Daoy (cell line): ENCODE data around the gene FAM171A1. TPM values are rescaled to one million over a fixed set of nuclear protein-coding genes. Genes with fewer than 3 reads are reported as not detected.
A peak's percentile ranks its signal among the peaks of the same experiment; 100 is the strongest.
"Not testable (repeated sequence)": the region's sequence is repeated elsewhere in the genome, so short reads cannot be mapped to it uniquely, and the experiment has no call there.

ENCODE experiments used
- DNase-seq: peaks from one replicate; pipeline ENCODE4 v3.0.0-alpha.2; 2015; ENCODE audit warnings: low read depth
- total RNA-seq: library from RNA; depleted of rRNA; stranded (reverse); fragments of >200 nt; shearing (Covaris generic); gene quantifications from 2 replicates; pipeline ENCODE4 v1.2.3, GENCODE V29; 2014

Gene FAM171A1
- total RNA-seq, 1 experiment from 2014 or later: 20.6 TPM

DNA sequence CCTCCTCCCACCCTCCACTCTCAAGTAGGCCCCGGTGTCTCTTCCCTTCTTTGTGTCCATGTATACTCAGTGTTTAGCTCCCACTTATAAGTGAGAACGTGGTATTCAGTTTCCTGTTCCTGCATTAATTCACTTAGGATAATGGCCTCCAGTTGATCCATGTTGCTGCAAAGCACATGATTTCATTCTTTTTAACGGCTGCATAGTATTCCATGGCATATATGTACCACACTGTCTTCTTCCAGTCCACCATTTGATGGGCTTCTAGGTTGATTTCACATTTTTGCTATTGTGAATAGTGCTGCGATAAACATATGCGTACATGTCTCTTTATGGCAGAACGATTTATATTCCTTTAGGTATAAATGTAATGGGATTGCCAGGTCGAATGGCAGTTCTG, 51.0 kb downstream of the FAM171A1 start:
- DNase-seq: no peak

DNA sequence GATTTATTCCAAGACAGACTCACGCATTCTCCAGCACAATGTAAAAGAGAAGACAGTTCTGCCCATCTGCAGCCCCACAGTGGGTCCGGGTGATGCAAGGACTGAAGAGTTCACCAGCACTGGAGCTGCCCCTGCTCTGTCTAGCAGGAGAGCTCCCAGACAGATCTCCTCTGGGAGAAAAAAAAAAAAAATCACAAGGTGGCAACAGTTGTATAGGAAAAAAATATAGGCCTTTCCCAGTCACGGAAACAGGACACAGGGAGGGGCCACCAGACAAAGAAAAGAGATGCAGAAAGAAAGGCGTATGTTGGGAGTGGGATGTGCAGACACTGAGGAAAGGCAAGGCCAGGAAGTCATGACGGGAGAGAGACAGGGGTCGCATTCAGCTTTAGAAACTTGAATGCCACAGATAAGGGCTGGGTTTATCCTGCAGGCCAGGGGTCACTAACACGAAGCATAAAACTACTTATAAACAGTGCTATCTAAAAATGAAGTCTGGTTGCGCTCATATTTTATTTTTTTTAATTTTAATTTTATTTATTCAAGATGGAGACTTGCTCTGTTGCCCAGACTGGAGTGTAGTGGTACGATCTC, 54.1 kb downstream of the FAM171A1 start:
- no peak for DNase-seq

DNA sequence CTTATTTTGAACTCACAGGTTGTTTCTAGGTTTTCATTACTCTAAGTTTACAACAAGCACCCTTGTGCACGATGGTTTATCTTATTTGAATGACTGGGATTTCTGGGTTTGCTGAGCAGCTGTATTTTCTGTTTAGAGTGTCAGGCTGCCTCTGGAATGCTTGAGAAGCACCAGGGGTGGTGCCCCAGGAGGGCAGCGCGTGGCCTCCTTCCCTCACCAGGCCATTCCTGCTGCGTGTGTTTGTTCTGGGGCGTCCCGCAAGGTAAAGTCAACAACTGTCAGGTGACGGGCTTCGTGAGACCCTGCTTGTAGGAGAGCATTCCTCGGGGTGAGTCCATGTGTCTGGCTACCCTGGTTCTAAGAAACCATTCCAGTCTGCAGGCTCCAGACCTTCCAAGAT, 54.9 kb downstream of the FAM171A1 start:
- DNase-seq: no peak

DNA sequence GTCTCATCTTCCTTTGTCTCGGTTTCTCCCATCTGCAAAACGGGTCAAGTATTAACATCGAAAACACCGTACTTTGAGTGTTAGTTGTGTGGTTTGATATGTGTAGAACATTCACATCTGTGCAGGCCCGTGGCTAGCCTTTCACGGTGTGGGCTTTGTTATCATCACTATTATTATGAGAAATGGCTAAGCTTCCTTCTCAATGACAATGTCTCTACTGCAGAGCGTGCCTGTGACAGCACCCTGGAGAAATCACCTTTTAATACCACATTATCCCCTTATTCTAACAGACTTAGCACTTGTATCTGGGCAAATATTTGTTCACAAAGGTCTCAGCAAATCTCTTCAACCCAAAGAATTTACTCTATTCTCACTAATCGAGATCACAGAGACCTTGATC, 55.8 kb downstream of the FAM171A1 start:
- DNase-seq: no peak

DNA sequence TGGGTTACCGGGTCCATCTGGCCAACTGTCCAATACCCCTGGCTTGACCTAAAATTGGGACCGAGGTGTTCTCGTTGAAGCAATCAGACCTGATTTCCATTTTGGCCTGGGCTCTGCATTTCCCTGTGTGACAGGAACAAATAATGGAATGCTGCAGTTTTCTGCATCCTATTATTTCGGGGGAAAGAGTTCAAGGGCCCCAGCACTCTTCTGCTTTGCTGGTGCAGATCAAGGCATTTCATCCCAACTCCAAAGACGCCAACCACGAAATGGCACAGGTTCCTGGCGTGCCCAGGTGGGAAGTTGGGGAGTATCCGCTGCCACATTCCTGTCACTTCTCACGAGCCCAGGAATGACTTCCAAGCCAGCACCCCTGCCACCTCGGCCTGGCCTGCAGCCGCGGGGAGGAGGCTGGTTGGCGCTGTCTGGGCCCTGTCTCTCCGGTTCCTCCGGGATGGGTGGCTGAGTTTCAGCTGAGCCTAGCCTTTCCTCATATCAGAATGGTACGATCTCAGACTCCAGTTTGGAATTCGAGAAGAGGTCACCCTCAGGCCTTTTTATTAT, 56.5 kb downstream of the FAM171A1 start:
- DNase-seq: no peak

DNA sequence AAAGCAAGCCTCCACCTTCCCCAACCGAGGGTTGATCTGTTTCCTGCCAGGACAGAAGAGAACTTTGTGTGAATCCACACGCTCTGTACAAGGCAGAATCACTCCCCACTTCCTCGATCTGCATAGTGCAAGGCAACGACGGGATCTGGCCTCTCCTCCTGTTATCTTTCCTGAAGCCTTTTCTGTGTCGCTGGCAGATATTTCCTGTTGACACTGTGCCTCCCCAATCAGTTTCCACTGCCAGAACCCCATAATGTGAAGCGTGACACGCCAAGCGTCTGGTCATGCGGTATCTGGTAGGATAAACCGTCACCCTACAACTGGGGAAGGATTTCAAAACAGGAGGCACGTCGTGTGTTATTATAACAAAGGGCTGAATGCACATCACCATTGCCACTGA, 57.2 kb downstream of the FAM171A1 start:
- no peak for DNase-seq

DNA sequence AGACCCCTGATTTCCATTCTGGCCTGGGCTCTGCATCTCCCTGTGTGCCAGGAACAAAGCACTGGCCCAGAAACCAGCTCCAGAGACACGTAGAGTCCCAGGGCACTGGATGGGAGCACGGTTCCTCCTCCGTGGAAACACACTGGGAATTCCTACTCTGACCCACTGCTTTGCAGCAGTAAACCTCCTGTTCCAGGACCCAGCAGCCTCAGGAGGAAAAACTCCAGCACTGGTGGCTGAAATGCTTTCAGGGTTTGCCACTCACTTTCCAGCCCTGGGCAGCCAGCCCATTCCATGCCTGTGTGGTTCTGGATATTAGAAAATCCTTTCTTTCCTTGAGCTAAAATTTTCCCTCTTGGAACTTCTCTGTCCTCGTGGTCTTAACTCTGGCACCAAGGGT, 58.0 kb downstream of the FAM171A1 start:
- DNase-seq: no peak

DNA sequence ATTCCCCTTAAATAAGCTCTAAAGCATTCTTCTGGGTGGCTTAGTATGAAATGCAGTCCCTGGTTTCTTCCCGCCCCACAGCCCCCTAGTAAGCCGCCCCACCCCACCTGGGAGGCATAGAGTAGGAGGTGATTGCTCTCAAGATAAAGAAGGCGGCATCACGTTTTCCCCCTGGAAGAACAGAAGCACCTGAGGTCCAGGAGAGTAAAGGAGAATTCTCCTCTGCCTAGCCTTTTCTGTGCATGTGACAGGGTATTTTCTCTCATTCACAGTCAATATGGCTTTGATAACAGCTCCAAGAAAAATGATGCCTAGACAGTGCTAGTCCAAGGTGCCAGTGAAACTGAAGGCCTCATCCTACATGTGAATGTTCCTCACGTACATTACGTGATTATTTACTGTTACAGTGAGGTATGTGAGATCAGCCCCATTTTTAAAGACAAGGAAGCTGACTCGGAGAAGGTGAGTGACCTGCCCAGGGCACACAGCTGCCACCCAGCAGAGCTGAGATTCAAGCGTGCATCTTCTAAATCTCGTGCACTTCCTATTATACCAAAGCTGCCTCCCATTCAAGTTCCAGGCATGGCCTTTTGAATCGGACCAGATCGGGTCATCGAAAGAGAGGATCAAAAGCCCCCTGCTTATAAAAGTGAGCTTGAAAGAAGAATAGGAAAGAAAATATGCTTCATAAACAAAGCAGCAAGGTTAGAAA, 59.4 kb downstream of the FAM171A1 start:
- no peak for DNase-seq

DNA sequence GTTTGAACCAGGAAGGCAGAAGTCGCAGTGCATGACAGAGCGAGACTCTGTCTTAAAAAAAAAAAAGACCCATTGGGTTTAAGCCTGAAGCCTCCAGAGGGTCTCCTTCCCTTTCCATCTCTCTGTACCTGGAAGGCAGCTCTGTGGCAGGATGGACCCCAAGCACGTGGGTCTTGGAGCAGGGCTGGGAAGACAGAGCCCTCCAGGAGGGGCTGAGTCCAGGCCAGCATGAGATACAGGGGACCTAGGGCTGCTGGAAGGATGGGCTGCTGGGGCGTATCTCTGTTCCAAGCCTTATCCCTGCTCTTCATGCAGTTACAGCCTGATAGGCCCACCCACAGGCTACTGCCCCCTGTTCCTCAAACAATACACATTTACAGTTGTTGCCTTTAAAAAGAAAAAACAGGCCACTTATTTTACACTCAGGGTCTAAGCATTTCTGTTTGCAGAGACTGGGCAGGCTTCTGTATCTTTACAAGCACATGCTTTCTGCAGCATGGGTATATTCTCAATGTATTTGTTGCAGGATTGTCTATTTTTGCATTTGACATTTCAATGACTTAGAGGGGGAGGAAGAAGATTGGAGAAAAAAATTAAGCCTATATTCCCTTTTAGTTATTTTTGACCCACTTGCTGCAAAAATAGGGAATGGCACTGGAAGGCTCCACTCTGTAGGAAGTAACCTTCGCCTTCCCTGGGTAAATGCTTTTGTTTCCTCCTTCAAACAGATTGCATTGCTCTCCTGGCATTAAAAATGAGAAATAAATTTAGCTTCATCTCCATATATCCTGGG, 60.1 kb downstream of the FAM171A1 start:
- no peak for DNase-seq

DNA sequence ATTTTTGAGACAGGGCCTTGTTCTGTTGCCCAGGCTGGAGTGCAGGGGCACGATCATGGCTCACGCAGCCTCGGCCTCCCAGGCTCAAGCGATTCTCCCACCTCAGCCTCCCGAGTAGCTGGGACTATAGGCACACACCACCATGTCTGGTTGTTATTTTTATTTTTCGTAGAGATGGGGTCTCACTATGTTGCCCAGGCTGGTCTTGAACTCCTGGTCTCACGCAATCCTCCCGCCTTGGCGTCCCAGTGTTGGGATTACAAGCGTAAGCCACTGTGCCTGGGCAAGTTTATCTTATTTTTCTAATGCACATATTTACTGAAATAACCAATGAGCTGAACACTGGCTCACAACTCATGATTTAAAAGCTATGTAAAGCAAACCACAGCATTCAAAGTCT, 61.9 kb downstream of the FAM171A1 start:
- no peak for DNase-seq

DNA sequence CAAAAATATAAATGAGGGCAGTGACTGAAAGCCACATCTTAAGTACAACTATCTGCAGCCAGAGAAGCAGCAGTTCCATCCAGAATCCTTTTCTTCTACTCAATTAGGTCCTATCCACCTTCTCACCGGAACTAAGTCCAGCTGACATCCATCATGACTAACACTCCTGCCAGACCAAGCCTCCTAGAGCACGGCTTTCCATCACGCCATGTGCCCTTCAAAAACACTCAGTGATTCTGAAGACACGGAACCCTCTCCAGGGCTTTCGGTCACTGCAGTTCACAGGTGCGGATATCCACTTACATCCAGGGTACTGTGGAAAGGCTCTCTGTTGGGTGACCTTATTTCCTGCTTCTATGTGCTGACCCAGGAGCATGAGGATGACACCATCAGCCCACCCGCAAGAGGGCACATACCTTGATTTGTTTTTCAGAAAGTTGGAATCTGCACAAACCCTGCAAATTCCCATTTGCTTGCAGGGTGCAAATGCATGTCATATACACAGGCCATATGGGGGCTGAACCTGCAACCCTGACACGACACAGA, 64.3 kb downstream of the FAM171A1 start:
- DNase-seq: no peak

DNA sequence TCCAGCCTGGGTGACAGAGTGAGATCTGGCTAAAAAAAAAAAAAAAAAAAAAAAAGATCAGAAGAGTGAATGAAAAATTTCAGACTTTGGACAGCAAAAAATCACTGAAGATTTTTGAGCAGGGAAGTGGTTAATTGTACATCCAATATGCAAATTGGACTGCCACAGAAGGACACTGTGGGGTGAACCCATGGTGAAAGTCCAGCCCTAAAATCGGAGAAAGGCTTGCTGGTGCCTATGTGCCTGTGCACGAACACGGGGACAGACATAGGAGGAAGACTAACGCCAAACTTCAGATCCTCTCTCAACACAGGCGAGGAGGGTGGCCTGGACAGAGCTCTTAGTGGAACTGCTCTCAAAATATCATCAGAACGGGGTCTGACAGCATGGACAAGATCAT, 65.5 kb downstream of the FAM171A1 start:
- DNase-seq: no peak

DNA sequence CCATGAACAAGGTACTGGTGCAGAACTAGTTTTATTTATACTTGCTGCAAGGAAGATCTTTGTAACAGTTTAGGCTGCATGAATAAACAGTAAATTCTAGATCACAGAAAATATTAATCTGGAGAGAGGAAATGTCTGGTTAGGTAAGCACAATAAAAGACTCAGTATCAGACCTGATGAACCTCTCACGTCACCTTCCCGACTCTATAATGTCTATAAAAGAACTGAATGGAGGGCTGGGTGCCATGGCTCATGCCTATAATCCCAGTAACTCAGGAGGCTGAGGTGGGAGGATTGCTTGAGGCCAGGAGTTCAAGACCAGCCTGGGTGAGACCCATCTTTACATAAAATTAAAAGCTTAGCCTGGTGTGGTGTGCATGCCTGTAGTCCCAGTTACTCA, 65.9 kb downstream of the FAM171A1 start:
- no peak for DNase-seq

DNA sequence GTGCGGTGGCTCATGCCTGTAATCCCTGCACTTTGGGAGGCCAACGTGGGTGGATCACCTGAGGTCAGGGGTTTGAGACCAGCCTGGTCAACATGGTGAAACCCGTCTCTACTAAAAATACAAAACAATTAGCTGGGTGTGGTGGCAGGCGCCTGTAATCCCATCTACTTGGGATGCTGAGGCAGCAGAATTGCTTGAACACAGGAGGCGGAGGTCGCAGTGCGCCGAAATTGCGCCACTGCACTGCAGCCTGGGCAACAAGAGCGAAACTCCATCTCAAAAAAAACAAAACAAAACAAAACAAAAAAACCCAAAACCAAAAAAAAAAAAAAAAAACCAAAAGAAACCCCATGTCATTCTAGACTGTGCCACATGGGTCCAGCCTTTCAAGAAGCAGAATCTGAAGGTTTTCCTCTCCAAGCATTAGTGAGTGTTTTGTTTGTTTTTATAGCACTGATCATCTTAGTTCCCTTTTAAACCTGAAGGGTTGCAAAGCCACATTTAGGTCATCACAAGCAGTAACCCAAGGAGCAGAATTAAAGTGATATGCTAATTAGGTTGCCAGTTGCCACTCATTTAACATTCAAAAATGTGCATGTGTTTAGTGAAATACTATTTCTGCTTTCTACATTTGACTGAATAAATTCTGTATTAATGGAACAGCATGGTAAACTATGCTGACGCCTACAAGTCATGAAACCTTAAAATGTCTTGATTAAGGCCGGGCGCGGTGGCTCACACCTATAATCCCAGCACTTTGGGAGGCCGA, 68.7 kb downstream of the FAM171A1 start:
- DNase-seq: not testable (repeated sequence)

DNA sequence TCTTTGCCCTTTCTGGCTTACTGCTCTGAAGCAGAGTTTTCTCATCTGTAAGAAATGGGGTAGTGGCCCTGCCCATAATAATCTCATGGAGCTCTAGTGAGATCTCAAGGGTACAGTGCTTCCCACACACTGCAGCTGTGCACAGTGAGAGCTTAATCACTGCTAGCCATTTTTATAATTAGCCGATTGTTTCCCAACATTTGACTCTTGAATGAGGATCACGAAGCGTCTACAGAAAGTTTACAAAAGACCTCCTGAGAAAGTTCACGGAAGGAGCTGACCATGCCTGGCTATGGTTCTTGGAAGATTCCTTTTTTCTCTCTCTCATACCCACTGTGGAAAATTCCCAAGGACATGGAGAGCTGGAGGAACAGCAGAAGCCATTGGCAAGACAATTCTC, 70.4 kb downstream of the FAM171A1 start:
- DNase-seq: no peak

DNA sequence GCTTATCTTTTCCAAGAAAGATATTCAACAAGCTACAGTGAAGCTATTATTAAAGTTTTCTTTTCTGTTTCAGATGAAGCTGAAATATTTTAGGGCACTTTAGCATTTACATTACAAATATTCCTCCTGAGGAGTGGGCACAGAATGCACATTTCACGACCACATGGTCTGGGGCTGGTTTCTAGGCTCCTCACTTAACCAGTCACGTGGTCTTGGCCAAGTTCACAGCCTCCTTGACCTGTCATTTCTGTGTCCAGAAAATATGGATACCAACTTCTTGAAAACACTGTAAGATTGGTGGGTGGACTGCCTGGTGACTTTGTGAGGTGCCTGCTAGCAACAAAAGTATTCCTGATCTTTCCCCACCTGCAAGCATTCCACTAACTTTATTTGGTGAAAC, 70.9 kb downstream of the FAM171A1 start:
- DNase-seq: no peak

DNA sequence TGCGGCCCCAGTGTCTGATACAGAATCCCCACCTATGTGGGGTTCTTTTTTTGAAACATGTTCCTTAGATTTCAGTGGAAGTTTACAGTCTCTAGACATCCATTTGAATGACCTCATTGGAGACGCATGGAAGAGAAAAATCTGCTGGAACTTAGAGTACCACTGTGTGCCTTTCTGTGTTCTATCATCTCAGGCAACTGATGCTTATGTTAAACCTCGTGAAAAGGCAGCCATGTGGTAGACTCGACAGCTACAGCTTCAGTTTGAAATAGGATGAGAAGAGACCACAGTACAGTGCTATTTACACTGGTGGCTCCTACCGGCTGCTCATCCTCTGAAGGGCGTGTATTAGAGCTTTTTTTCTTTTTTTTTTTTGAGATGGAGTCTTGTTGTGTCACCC, 74.4 kb downstream of the FAM171A1 start:
- no peak for DNase-seq

DNA sequence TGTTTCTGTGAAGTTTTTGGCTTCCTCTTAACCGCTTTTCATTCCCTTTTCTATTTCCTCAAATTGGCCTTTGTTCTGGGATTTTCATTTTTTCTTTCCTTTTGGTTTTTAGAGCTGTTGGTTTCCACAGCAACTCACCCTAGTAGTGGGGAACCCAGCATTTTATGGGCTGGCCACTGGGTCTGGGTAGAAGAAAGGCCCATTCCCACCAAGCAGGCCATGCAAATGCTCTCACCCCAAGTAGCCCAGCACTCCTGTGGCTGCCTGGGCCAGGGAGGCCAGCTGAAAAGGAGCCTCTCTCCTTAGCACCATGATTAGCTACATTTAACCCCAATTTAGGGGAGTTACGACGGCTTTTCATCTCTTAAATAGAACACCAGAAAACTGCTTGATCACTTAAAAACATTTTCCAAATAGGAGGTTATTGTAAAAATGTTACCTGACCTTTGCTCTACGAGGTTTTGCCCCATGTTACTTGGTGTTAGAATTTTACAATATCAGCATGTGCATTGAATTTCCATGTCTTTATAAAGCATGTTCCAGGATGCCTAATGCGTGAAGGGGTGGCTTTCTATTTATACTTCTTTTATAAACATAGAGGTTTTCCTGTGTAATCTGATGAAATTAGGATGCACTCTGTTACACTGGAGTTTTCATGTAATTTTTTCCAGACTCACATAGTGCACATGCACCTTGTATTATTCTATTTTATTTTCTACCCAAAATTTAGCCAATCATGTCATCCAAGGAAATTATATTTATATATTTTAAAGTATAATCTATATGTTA, 75.4 kb downstream of the FAM171A1 start:
- no peak for DNase-seq

DNA sequence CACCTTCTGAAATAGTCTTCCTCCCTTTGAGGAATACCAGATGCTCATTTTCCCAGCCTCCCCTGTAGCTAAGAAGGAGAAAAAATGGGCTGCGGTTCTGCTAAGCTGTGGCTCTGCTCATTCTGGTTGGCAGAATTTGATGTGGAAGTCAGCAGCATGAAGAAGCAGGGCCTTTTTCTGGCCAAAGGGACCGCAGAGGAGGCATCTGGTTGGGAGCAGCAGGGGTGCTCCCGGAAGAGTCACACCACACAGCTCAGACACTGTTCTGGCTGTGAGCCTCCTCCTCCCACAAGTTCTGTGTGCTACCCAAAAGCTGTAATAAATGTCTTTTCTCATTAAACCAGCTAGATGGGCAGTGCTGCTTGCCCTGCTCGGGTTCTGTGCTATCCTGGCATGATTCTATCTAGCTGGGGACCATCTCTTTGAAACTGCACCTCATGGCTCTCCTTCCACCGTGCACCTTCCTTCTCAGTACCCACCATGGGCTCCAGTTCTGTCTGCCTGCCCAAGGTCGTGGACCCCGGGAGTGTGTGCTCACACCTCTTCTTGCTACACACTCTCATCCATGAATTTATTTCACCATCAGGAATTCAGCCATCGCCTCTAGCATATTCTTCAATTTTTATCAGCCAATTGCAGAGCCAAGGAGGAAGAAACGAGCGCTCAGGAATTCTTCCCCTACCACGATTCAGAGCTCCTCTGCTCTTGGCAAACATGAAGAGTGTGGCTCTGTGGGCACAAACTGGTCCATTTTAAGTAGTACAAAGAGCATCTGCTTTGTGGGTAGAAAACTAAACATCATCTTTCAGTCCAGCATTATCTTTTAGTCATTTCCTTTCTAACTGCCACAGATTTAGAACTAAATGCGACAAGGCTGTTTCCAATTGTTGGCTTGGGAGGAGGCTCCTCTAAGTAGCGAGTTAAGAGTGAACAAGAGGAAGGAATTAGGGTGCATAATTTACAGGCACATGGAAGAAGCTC, 76.9 kb downstream of the FAM171A1 start:
- DNase-seq: peak; percentile 19

DNA sequence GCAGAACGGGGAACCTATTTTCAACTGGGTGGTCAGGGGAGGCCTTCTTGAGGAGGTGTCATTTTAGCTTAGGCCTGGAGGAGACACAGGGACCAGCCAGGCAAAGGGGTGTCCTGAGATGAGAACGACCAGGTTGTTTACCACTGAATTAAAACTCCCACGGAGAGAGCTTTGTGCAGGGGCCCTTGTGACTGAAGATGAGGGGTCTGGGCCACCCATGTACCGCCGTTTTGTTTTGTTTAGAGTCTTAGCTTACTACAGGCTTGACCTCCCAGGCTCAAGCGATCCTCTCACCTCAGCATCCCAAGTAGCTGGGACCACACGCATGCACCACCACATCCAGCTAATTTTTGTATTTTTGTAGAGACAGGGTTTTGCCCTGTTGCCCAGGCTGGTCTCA, 80.4 kb downstream of the FAM171A1 start:
- no peak for DNase-seq
